ENCODE results near the gene VEPH1. TPM values are rescaled to one million over a fixed set of nuclear protein-coding genes. Genes with fewer than 3 reads are reported as not detected.

VEPH1 gene
- total RNA-seq, 2 donors from 2014 or later = 11.8 to 17.1 TPM

GRCh38 chr3:157220211-157220610 lies 283.0 kb downstream of the VEPH1 start:
- no peak overlapping the region for H3K4me3 Mint-ChIP-seq
- no peaks in the 10 kb centered on the region for H3K36me3 ChIP-seq (ENCODE audit: control insufficient read depth, insufficient read depth, low read length)
- no peak overlapping the region for H3K9ac ChIP-seq (ENCODE audit: extremely low read depth, low read length, poor library complexity, severe bottlenecking)
- H3K9me3 Mint-ChIP-seq = no peaks in the 10 kb centered on the region
- WGBS, 2 experiments (ENCODE audit: insufficient coverage in 1 of 2, insufficient read length in 1 of 2) = 93 to 100% methylated on average over 1 of the region's 1 CpG
- DNase-seq = no peak
- H3K27ac Mint-ChIP-seq = no peak overlapping the region
- H3K27ac ChIP-seq (ENCODE audit: low read depth, low read length) = no peak overlapping the region
- H3K36me3 Mint-ChIP-seq (ENCODE audit: low read depth) = no peaks in the 10 kb centered on the region
- H3K27me3 ChIP-seq (ENCODE audit: control insufficient read depth, insufficient read depth, low read length, poor library complexity, severe bottlenecking) = no peaks in the 10 kb centered on the region
- no peak for TF ChIP-seq CTCF (conservative IDR thresholded peaks at IDR 0.05)
- no peaks in the 10 kb centered on the region for H3K27me3 Mint-ChIP-seq (ENCODE audit: insufficient read depth)
- no peaks in the 10 kb centered on the region for H3K4me1 Mint-ChIP-seq
- H3K4me3 ChIP-seq (ENCODE audit: low read length) = no peak overlapping the region
- no peaks in the 10 kb centered on the region for H3K9me3 ChIP-seq (ENCODE audit: control insufficient read depth, low read length)
- no peaks in the 10 kb centered on the region for H3K4me1 ChIP-seq (ENCODE audit: control insufficient read depth, insufficient read depth, low read length)

- H3K27ac ChIP-seq (ENCODE audit: low read depth, low read length) = no peak overlapping the region
- H3K36me3 Mint-ChIP-seq (ENCODE audit: low read depth) = no peaks in the 10 kb centered on the region
- no peak overlapping the region for H3K4me3 Mint-ChIP-seq
Observed at GRCh38 chr3:157219215-157219614, 284.0 kb downstream of the VEPH1 start.

More at GRCh38 chr3:157219215-157219614, 284.0 kb downstream of the VEPH1 start:
- no peaks in the 10 kb centered on the region for H3K9me3 ChIP-seq (ENCODE audit: control insufficient read depth, low read length)
- no peak for DNase-seq
- H3K4me3 ChIP-seq (ENCODE audit: low read length) = no peak overlapping the region
- no peaks in the 10 kb centered on the region for H3K4me1 ChIP-seq (ENCODE audit: control insufficient read depth, insufficient read depth, low read length)
- no peaks in the 10 kb centered on the region for H3K36me3 ChIP-seq (ENCODE audit: control insufficient read depth, insufficient read depth, low read length)
- H3K9ac ChIP-seq (ENCODE audit: extremely low read depth, low read length, poor library complexity, severe bottlenecking) = no peak overlapping the region
- Mint-ChIP-seq H3K27ac (no peak overlapping the region), H3K9me3 (no peaks in the 10 kb centered on the region), H3K4me1 (no peaks in the 10 kb centered on the region), H3K27me3 (ENCODE audit: insufficient read depth) (no peaks in the 10 kb centered on the region)
- WGBS, 2 experiments (ENCODE audit: insufficient coverage in 1 of 2, insufficient read length in 1 of 2) = 88 to 96% methylated on average over 2 of the region's 3 CpGs
- no peak for TF ChIP-seq CTCF (conservative IDR thresholded peaks at IDR 0.05)
- no peaks in the 10 kb centered on the region for H3K27me3 ChIP-seq (ENCODE audit: control insufficient read depth, insufficient read depth, low read length, poor library complexity, severe bottlenecking)

Other genes starting within 250 kb of the VEPH1 start
- gene PTX3, start 66.6 kb downstream of the VEPH1 start, total RNA-seq = under 1 TPM; 0.13 to 0.51 TPM